MM.1S (cell line): Measurements from ENCODE around the gene HCRTR1.

Source experiments
- CTCF ChIP-seq: fragments of 300-600 bp; sonication (generic); IDR thresholded peaks from 2 replicates; pipeline ENCODE4 v1.5.1; 2016; ENCODE audit warnings: antibody characterized with exemption, low read length, mixed read lengths
- EZH2 ChIP-seq: fragments of 300-600 bp; sonication (generic); optimal IDR thresholded peaks from 2 replicates; pipeline ENCODE3; 2017; ENCODE audit warnings: low read depth, mild to moderate bottlenecking, antibody characterized with exemption, low read length, mixed read lengths
- EZH2phosphoT487 ChIP-seq: fragments of 300-600 bp; sonication (generic); IDR thresholded peaks from 2 replicates; pipeline ENCODE4 v1.6.1; 2018; ENCODE audit warnings: antibody characterized with exemption, low read length

GRCh38 chr1:31655104-31655503 lies 37.6 kb downstream of the HCRTR1 start:
- TF ChIP-seq EZH2phosphoT487 = no peak
- no peak for TF ChIP-seq CTCF
- TF ChIP-seq EZH2 = no peak
